ENCODE data around the gene DCTN3.

DCTN3 gene

GRCh38 chr9:34570809-34571480 is 49.4 kb downstream of the DCTN3 start:
- no peak for DNase-seq

DNA sequence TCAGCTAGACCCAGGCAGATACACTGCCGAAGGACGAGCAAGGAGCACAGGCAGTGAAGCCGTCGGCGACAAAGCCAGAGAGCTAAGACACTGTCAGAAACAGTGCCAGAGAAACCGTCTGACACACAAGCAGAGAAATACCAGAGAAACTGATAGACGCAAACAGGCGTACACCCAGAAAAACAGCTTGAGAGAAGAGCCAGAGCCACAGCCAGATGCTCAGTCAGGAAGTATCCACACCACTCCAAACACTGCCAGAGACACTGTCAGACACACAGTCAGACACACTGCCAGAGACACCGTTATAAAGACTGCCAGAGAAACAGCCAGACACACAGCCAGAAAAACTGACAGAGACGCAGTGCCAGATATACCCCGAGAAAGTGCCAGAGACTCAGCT is 49.9 kb downstream of the DCTN3 start:
- DNase-seq, result no peak

- no peak for DNase-seq
Measured at GRCh38 chr9:34568774-34569173, 51.5 kb downstream of the DCTN3 start.

GRCh38 chr9:34568133-34568532 is 52.2 kb downstream of the DCTN3 start:
- no peak for DNase-seq

GRCh38 chr9:34566972-34567371 is 53.3 kb downstream of the DCTN3 start:
- DNase-seq, result no peak

DNA sequence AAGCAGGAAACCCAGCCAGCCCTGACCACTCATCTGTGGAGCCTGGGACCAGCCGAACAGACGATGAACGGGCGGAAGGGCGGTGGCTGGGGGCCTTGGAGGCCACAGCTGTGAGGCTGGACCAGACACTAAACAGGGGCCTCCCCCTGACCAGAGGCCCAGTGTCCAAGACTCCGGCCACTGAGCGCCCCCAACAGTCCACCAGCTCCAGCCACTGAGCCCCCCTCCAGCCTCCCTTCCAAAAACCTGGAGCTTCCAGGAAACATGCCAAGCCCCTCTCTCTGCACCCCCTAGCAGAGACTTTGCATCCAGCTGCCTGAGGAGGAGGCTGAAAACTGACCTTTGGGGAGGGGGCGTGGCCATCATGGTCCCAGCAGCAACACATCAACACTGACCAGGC is 54.0 kb downstream of the DCTN3 start:
- DNase-seq, result no peak

DNA sequence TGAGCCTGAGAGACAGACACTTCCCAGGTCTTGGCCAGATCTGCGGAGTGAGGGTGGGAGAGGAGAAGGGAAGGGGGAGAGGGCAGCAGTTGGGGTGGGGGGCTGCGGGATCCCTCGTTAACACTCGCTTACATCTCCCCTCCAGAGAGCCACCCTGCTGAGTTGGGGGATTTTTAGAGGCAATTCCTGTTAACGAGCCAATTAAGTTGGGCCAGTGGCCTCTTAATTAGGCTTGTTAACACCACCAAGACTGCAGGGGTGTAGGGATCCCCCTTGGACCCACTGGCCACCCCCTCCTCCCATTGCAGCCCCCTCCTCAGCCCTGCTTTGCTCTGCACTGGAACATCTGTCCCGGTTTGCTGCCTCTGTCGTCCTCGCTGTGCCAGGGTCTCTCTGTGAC is 54.4 kb downstream of the DCTN3 start:
- no peak for DNase-seq

DNA sequence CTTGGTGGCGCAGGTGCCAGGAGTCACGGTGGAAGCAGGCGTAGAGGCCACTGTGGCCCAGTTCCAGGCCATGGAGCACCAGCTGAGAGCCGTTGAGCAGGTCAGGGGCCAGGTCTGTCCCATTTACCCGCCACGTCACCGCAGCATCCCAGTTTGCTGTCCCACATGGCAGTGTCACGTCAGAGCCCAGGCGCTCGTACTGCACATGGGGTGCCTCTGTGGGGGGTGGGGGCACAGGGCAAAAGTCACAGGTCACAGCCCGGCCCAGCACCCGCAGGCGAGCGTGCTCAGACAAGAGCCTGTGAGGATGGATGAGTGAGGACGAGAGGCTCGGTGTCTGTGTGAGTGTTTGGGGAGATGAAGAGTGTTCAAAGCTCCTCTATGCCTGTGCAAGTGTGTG is 55.7 kb downstream of the DCTN3 start:
- no peak for DNase-seq
